ENCODE results near the gene SIX2. TPM values are rescaled to one million over a fixed set of nuclear protein-coding genes. Genes with fewer than 3 reads are reported as not detected.

SIX2 gene
- total and polyA plus RNA-seq, 10 donors: 0.03 to 0.20 (median 0.03) TPM; not detected in 7

- TF ChIP-seq CTCF (IDR thresholded peaks at IDR 0.05 in 8 of 11, conservative IDR thresholded peaks at IDR 0.05 in 3 of 11) (no peak), POLR2AphosphoS5 (IDR thresholded peaks at IDR 0.05) (no peak), POLR2A (IDR thresholded peaks at IDR 0.05) (no peak)
- peaks cover 0 to 18% (median 5%) of the 10 kb centered on the region in 8 donors for H3K9me3 ChIP-seq
- H3K27ac ChIP-seq: no peak overlapping the region
- H3K4me1 ChIP-seq: peaks cover 4 to 12% (median 10%) of the 10 kb centered on the region in 6 donors
- H3K27me3 ChIP-seq (replicated peaks in 1 of 7): peaks cover 0 to 87% (median 37%) of the 10 kb centered on the region in 7 donors
- no peaks in the 10 kb centered on the region for H3K36me3 ChIP-seq
- H3K4me3 ChIP-seq: no peak overlapping the region
- no peak for DNase-seq
- 77 to 92% (median 84%) methylated on average over 6 of the region's 6 CpGs for WGBS, 5 donors
- intact Hi-C loops (cut with DNase I; ENCODE audit: low total_unique reads): no loop called here
Measured at GRCh38 chr2:44996356-44996755, 12.9 kb downstream of the SIX2 start.

GRCh38 chr2:44994377-44994776, 14.9 kb downstream of the SIX2 start:
- no peak for TF ChIP-seq POLR2AphosphoS5 (IDR thresholded peaks at IDR 0.05)
- no peak for TF ChIP-seq CTCF (IDR thresholded peaks at IDR 0.05 in 8 of 11, conservative IDR thresholded peaks at IDR 0.05 in 3 of 11)
- no peak for TF ChIP-seq POLR2A (IDR thresholded peaks at IDR 0.05)
- intact Hi-C loops (cut with DNase I; ENCODE audit: low total_unique reads): no loop called here
- WGBS, 5 donors: 65 to 93% (median 88%) methylated on average over 1 of the region's 1 CpG
- Histone ChIP-seq H3K4me3 (no peak overlapping the region), H3K4me1 (no peaks in the 10 kb centered on the region), H3K27ac (no peak overlapping the region), H3K36me3 (no peaks in the 10 kb centered on the region), H3K27me3 (replicated peaks in 1 of 7) (peaks cover 0 to 82% (median 17%) of the 10 kb centered on the region in 7 donors), H3K9me3 (peaks cover 0 to 19% (median 7%) of the 10 kb centered on the region in 8 donors)
- no peak for DNase-seq

DNA sequence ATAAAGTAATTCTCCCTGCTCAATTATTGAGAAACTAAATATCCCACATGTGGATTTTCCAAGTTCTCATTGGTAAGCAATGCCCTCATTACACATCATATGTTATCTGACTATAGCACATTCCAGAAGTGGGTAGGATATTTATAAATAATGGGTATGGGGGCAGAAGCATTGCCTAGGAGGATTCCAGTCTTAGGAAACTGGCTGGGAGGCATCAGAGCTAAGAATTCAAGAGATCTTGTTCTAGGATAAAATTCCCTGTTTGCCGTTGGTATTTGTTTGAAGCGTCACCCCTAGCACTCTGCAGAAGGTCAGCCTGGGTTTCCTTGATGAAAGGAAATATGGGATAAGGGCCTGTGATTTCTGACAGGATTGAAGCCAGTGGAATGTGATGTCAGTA, 20.1 kb downstream of the SIX2 start:
- H3K4me3 ChIP-seq: no peak overlapping the region
- intact Hi-C loops (cut with DNase I; ENCODE audit: low total_unique reads): loop anchor here (10.0 kb wide), 1 partner anchor 586 kb away; no protein-coding TSS in a partner anchor
- DNase-seq: no peak
- TF ChIP-seq POLR2A (IDR thresholded peaks at IDR 0.05) (no peak), POLR2AphosphoS5 (IDR thresholded peaks at IDR 0.05) (no peak), CTCF (IDR thresholded peaks at IDR 0.05 in 8 of 11, conservative IDR thresholded peaks at IDR 0.05 in 3 of 11) (no peak)
- no peak overlapping the region for H3K27ac ChIP-seq
- no peaks in the 10 kb centered on the region for H3K36me3 ChIP-seq
- H3K4me1 ChIP-seq: no peaks in the 10 kb centered on the region
- peaks cover 0 to 58% (median 0%) of the 10 kb centered on the region in 7 donors for H3K27me3 ChIP-seq (replicated peaks in 1 of 7)
- peaks cover 0 to 34% (median 25%) of the 10 kb centered on the region in 8 donors for H3K9me3 ChIP-seq
- WGBS, 5 donors: 72 to 88% (median 78%) methylated on average over 2 of the region's 2 CpGs

DNA sequence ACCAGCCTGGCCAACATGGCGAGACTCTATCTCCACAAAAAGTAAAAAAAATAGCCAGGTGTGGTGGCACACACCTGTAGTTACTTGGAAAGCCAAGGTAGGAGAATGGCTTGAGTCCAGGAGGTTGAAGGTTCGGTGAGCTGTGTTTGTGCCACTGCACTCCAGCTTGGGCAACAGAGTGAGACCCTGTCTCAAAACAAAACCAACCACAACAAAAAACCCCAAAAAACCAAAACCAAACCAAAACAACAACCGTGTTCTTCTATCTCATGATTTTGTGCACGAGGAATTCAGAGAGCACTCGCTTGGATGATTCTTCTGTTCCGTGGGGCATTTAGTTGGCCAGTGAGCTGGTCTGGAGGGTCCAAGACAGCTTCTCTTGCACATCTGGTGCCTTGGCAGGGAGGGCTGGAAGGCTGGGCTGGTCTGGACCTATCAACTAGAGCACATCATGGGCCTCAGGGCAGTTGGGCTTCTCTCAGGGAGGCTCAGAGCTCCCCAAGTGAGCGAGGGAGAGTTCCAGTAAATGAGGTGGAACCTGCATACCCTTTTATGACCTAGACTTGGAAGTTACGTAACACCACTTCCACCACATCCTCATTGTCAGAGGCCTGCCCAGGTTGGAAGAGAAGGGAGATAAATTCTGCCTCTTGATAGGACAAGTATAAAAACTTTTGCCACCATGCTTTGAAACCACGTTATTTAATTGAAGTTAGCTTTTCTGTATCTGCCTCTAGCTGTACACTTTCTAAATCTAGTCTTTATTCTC, 25.2 kb downstream of the SIX2 start:
- no peaks in the 10 kb centered on the region for H3K36me3 ChIP-seq
- H3K27ac ChIP-seq: no peak overlapping the region
- 70 to 81% (median 78%) methylated on average over 9 of the region's 9 CpGs for WGBS, 5 donors
- H3K4me3 ChIP-seq: no peak overlapping the region
- peaks cover 0 to 67% (median 3%) of the 10 kb centered on the region in 7 donors for H3K27me3 ChIP-seq (replicated peaks in 1 of 7)
- DNase-seq: no peak
- peaks cover 0 to 6% (median 1%) of the 10 kb centered on the region in 6 donors for H3K4me1 ChIP-seq
- no peak for TF ChIP-seq POLR2AphosphoS5 (IDR thresholded peaks at IDR 0.05)
- TF ChIP-seq CTCF (IDR thresholded peaks at IDR 0.05 in 8 of 11, conservative IDR thresholded peaks at IDR 0.05 in 3 of 11): no peak
- TF ChIP-seq POLR2A (IDR thresholded peaks at IDR 0.05): no peak
- peaks cover 0 to 22% (median 13%) of the 10 kb centered on the region in 8 donors for H3K9me3 ChIP-seq
- intact Hi-C loops (cut with DNase I; ENCODE audit: low total_unique reads): loop anchor here (10.0 kb wide), 1 partner anchor 591 kb away; no protein-coding TSS in a partner anchor
